ENCODE measurements around the gene IL11RA. TPM values are rescaled to one million over a fixed set of nuclear protein-coding genes. Genes with fewer than 3 reads are reported as not detected.

Gene IL11RA
- total RNA-seq, 2 experiments from 2014 or later: 16.7 to 20.1 TPM

GRCh38 chr9:34606190-34606589 lies 45.8 kb upstream of the IL11RA start:
- no peaks in the 10 kb centered on the region for H3K9me2 ChIP-seq (ENCODE audit: insufficient read depth, low read length)
- no peaks in the 10 kb centered on the region for H3K9me3 ChIP-seq (ENCODE audit: low read length)
- H3K4me2 ChIP-seq (ENCODE audit: low read length): no peak overlapping the region
- TF ChIP-seq EZH2phosphoT487 (IDR thresholded peaks at IDR 0.05; ENCODE audit: borderline replicate concordance, low read depth, low read length) (no peak), CTCF (conservative IDR thresholded peaks at IDR 0.05; ENCODE audit: low read length) (no peak)
- no peak overlapping the region for H3K27ac ChIP-seq (ENCODE audit: low read depth, low read length, poor library complexity, severe bottlenecking)
- peaks cover 9% of the 10 kb centered on the region for H3K4me1 ChIP-seq (ENCODE audit: insufficient read depth, low read length, poor library complexity, severe bottlenecking)
- peaks cover 7% of the 10 kb centered on the region; the same call in 1 of the 2 replicates for H3K79me2 ChIP-seq (ENCODE audit: insufficient read depth, low read depth, low read length)
- DNase-seq (ENCODE audit: low spot score): no peak
- H3K36me3 ChIP-seq (ENCODE audit: insufficient read depth, low read length): peaks cover 10% of the 10 kb centered on the region; the same call in 1 of the 2 replicates
- no TSS peak for BruUV-seq (replicated peaks)
- no peak overlapping the region for H2AFZ ChIP-seq (ENCODE audit: low read length)
- ChIA-PET CTCF (ENCODE audit: unreplicated experiment) (interaction anchor here (0.8 kb wide), 1 partner anchor 41 kb away, joined by 3 read pairs; no protein-coding TSS in a partner anchor), POLR2A (interaction anchor here (0.5 to 1.5 kb wide), 2 partner anchors 31 to 435 kb away, joined by 3 to 4 read pairs; partner anchors contain the start of gene SIGMAR1)
- H4K20me1 ChIP-seq (ENCODE audit: insufficient read depth, low read length): no peaks in the 10 kb centered on the region
- no peak overlapping the region for H3K4me3 ChIP-seq (ENCODE audit: low read depth, low read length, poor library complexity, severe bottlenecking)
- intact Hi-C loops (cut with micrococcal nuclease; ENCODE audit: unreplicated experiment): no loop called here

- intact Hi-C loops (cut with micrococcal nuclease; ENCODE audit: unreplicated experiment): no loop called here
Measured at GRCh38 chr9:34606905-34607304, 45.1 kb upstream of the IL11RA start.

More at GRCh38 chr9:34606905-34607304, 45.1 kb upstream of the IL11RA start:
- H2AFZ ChIP-seq (ENCODE audit: low read length): no peak overlapping the region
- TF ChIP-seq CTCF (conservative IDR thresholded peaks at IDR 0.05; ENCODE audit: low read length) (no peak), EZH2phosphoT487 (IDR thresholded peaks at IDR 0.05; ENCODE audit: borderline replicate concordance, low read depth, low read length) (no peak)
- no peak for DNase-seq (ENCODE audit: low spot score)
- no peak overlapping the region for H3K4me3 ChIP-seq (ENCODE audit: low read depth, low read length, poor library complexity, severe bottlenecking)
- H3K36me3 ChIP-seq (ENCODE audit: insufficient read depth, low read length): peaks cover 10% of the 10 kb centered on the region; the same call in 1 of the 2 replicates
- ChIA-PET POLR2A (interaction anchor here (0.5 kb wide), 1 partner anchor 436 kb away, joined by 4 read pairs; no protein-coding TSS in a partner anchor), CTCF (ENCODE audit: unreplicated experiment) (interaction anchor here (0.8 kb wide), 1 partner anchor 40 kb away, joined by 3 read pairs; no protein-coding TSS in a partner anchor)
- H3K27ac ChIP-seq (ENCODE audit: low read depth, low read length, poor library complexity, severe bottlenecking): no peak overlapping the region
- H4K20me1 ChIP-seq (ENCODE audit: insufficient read depth, low read length): no peaks in the 10 kb centered on the region
- H3K4me2 ChIP-seq (ENCODE audit: low read length): no peak overlapping the region
- peaks cover 11% of the 10 kb centered on the region for H3K4me1 ChIP-seq (ENCODE audit: insufficient read depth, low read length, poor library complexity, severe bottlenecking)
- H3K79me2 ChIP-seq (ENCODE audit: insufficient read depth, low read depth, low read length): peaks cover 11% of the 10 kb centered on the region; the same call in 1 of the 2 replicates
- no peaks in the 10 kb centered on the region for H3K9me3 ChIP-seq (ENCODE audit: low read length)
- no peaks in the 10 kb centered on the region for H3K9me2 ChIP-seq (ENCODE audit: insufficient read depth, low read length)
- BruUV-seq (replicated peaks): no TSS peak

Data from OCI-LY7 (cell line).